ES-I3 (cell line): Measurements from ENCODE around the gene FRMD4A.

Experiments used
- H3K36me3 ChIP-seq: 2 replicates; pipeline ENCODE4 v1.6.1; 2013; ENCODE audit warnings: mild to moderate bottlenecking, low read length, control low read depth, moderate library complexity; ENCODE audit not compliant: insufficient read depth
- H3K4me1 ChIP-seq: 2 replicates; pipeline ENCODE4 v1.6.1; 2013; ENCODE audit warnings: mild to moderate bottlenecking, control low read depth, low read length; ENCODE audit not compliant: insufficient read depth
- H3K9ac ChIP-seq: 2 replicates; pipeline ENCODE4 v1.6.1; 2013; ENCODE audit warnings: low read depth, mild to moderate bottlenecking, low read length, moderate library complexity
- H3K9me3 ChIP-seq: 2 replicates; pipeline ENCODE4 v1.6.1; 2013; ENCODE audit warnings: mild to moderate bottlenecking, low read length, moderate library complexity; ENCODE audit not compliant: control insufficient read depth, insufficient read depth

Gene FRMD4A

DNA sequence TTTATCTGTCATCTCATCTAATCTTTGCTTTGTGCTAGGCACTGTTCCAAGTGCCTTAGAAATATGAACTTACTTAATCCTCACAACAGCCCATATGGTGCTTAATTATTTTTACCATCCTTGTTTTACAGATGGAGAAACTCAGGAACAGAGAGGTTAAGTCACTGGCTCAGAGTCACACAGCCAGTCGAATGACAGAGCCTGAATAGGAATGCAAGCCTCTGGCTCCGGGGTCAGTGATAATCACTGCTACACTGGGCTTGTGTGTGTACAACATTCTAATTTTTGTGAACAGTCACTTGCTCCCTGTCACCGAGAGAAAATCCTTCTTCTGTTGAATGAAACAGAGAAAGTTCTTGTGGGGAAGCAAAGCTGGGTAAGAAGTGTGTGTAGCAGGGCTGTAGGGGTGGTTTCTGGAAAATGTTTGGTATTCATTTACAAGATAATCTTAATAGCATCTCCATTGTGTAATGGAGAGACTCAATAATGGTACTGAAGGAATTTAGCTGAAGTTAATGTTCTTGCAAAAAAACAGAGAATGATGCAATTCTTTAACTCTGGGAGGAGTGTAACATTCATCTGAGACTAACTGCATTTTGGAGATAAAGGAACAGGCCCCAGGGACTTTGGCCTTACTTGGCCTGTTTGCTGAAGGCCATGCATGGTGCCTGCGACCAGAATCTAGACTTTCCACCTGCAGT, 290.6 kb downstream of the FRMD4A start:
- no peaks in the 10 kb centered on the region for H3K9me3 ChIP-seq
- no peak overlapping the region for H3K9ac ChIP-seq
- no peaks in the 10 kb centered on the region for H3K36me3 ChIP-seq
- H3K4me1 ChIP-seq: peaks cover 8% of the 10 kb centered on the region; the same call in 1 of the 2 replicates

DNA sequence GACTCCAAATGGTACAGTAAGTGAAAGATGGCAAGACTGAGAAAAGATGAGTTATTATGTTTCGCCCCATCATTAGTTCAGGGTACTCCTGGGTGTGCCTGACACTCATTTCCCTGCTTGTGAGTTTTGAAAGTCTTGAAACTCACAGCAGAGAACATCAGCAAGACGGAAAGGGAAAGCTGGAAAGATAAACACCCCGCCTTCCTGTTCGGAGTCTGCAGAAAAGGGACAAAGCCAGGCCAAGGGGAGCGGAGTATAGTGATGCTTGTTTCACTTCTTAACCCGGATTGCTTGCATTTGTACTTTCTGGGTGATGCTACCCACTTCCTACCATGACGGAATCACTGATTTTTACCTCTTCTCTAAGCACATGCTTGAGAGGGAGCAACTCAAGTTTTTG, 294.5 kb downstream of the FRMD4A start:
- Histone ChIP-seq H3K9ac (no peak overlapping the region), H3K9me3 (no peaks in the 10 kb centered on the region), H3K36me3 (no peaks in the 10 kb centered on the region), H3K4me1 (peaks cover 11% of the 10 kb centered on the region)

DNA sequence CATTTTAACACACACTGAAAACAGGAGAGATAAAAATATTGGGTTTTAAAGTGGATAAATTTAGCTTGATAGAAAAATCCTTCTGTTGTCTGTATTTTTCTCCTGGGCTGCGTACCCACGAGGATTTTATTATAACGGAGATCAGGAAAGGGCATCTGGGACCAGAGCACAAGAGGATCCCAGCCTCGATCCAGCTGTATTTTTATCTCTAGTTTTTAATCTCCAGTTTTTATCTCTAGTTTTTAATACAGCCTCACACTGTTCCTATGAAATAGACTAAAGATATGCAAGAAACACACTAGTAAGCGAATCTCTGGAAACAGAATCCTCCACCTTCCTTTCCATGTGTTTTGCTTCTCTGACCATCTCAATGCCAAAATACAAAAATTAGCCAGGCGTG, 295.2 kb downstream of the FRMD4A start:
- no peak overlapping the region for H3K9ac ChIP-seq
- H3K9me3 ChIP-seq: no peaks in the 10 kb centered on the region
- no peaks in the 10 kb centered on the region for H3K36me3 ChIP-seq
- H3K4me1 ChIP-seq: peaks cover 4% of the 10 kb centered on the region

DNA sequence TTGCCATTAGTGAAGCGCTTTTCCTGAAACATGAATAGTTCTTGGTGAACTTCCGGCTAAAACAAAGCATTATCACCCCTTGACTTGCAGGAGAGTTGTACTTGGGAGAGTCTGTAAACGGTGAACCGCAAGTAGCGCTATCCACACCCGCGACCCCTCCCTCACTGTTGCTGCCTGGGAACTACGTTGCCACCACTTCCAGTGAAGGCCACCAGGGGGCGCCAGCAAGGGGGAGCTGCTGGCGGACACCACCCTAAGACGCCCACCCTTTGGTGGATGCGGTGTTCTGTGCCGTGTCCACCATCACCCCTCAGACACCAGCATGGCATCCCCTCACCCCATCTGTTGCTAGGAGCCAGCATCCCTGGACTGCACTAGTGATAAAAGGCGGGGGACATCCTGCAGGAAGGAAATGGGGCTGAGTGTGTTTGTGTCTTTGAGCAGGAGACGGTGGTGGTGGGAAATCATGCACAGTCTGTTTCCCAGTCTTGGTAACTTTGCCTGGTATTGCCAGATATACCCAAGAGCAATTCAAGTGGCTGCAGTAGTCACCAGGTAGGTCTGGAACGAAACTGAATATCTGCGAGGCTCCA, 298.2 kb downstream of the FRMD4A start:
- H3K9me3 ChIP-seq: no peaks in the 10 kb centered on the region
- no peak overlapping the region for H3K9ac ChIP-seq
- no peaks in the 10 kb centered on the region for H3K36me3 ChIP-seq
- H3K4me1 ChIP-seq: peaks cover 3% of the 10 kb centered on the region; the same call in 1 of the 2 replicates

DNA sequence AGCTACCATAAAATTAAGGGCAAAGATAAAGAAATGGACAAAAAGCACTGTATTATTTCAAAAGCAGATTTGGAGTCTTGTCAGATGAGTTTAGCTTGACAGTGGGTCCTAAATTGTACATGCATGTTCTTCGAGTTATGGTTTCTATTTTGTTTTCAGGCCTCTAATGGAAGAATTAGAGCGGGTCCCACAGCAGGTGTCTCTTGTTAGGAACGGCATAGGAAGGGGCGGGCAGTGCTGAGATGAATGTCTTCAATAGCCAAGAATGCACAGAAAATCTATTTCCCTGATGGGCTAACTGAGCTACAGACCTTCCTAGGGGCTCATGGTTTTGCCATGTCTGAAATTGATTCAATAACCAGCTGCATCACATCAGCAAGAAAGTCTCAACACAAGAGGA, 304.4 kb downstream of the FRMD4A start:
- H3K9me3 ChIP-seq: no peaks in the 10 kb centered on the region
- no peaks in the 10 kb centered on the region for H3K36me3 ChIP-seq
- H3K4me1 ChIP-seq: peaks cover 9% of the 10 kb centered on the region; the same call in 1 of the 2 replicates
- H3K9ac ChIP-seq: no peak overlapping the region

DNA sequence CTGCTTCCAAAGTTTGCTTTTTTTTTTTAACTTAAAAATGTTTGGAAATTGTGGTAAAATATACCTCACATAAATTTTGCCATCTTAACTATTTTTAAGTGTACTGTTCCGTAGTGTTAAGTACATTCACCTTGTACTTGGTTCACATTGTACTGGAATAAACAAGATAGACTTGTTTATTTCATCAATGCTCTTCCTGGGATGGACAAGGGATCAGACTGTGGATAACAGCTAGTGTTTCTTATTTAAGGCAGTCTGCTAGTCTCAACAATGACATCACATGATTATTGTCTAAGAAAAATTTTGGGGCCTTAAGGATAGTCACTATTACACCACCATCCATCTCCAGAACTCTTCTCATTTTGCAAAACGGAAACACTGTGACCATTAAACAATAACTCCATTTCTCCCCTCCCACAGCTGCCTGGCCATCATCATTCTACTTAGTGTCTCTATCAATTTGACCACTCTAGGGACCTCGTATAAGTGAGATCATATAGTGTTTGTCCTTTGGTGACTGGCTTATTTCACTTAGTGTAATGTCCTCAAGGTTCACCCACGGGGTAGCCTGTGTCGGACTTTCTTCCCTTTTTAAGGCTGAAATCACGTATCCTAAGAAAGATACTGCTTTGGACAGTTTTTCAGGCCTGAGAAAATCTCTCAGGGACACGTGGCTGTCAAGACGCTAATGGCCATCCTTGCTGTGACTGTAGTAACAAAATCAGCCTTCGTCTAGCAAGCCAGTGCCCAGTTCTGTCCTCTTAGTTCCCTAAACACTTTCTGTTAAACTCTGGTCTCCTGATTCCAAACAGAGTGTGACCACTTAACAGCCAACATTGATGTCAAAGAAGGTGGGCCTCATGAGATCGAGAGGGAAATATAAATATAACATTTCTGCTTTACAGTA, 305.2 kb downstream of the FRMD4A start:
- Histone ChIP-seq H3K36me3 (no peaks in the 10 kb centered on the region), H3K9me3 (no peaks in the 10 kb centered on the region), H3K4me1 (peaks cover 9% of the 10 kb centered on the region; the same call in 1 of the 2 replicates), H3K9ac (no peak overlapping the region)

DNA sequence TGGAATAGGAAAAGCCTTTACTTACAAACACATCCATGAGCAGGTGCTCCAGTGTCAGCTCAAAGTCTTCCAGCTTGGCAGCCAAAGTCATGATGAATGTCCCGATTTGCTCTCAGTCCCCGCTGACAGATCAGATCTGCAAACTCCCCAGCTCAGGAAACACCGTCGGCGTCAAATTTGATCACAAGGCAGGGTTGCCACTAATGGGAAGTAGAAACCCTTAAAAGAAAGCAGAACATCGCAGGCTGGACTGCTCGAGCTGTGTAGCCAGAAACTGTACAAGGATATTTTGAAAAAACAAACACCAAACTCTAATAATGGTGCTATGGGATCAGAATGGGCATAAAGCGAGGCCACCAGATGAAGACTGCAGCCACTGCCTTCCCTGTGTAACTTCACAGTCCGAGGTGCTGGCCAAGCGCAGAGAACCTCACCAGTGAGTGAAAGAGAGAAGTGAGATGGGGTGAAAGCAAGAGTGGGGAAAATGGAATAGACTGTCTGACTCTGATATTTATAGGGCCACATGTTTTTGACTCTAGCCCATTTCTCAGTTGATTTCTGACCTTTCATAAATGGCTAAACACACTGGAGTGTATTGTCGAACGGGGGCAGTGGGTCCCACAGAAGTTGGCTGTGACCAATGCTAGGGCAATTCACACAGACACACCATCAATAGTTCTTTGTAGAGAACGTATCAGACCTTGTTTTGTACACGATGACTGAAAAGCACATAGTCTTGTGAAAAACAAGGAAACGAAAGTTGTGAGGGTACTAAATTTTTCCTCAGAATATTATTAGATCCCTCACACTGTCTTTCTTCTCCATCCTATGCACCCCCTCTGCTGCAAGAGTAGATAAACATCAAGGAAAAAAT, 306.2 kb downstream of the FRMD4A start:
- Histone ChIP-seq H3K36me3 (no peaks in the 10 kb centered on the region), H3K4me1 (peaks cover 9% of the 10 kb centered on the region; the same call in 1 of the 2 replicates), H3K9me3 (peaks cover 1% of the 10 kb centered on the region; the same call in 1 of the 2 replicates), H3K9ac (no peak overlapping the region)

DNA sequence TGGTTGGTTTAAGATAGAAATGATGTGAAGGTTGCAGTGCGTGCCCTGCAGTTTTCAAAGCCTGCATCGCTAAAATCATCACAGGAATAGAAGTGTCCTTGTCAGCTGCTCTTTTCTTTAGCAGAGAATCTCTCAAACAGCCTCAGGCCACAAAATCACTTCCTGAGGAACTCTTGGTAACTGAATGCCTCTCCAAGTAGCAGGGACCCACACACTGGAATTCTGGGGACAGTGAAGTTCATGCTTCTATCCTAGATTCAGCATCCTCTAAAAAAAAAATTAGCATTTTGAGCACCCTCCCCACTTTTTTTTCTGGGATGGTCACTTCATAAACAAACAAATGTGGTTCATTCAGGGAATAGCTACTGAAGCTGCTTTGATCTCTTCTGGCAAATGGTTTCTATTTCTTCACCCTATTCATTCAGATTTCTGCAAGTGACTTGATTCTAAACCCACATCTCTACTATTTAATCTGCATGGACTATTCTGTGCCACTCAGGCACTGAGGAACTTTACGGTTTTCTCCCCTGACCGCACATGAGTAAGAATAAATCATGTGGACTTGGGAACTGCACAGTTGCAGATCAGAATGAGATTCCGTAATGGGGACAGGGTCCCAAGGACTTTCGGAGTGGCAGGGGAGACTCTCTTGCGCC, 306.9 kb downstream of the FRMD4A start:
- peaks cover 3% of the 10 kb centered on the region; the same call in 1 of the 2 replicates for H3K9me3 ChIP-seq
- no peaks in the 10 kb centered on the region for H3K36me3 ChIP-seq
- H3K9ac ChIP-seq: no peak overlapping the region
- peaks cover 9% of the 10 kb centered on the region; the same call in 1 of the 2 replicates for H3K4me1 ChIP-seq

DNA sequence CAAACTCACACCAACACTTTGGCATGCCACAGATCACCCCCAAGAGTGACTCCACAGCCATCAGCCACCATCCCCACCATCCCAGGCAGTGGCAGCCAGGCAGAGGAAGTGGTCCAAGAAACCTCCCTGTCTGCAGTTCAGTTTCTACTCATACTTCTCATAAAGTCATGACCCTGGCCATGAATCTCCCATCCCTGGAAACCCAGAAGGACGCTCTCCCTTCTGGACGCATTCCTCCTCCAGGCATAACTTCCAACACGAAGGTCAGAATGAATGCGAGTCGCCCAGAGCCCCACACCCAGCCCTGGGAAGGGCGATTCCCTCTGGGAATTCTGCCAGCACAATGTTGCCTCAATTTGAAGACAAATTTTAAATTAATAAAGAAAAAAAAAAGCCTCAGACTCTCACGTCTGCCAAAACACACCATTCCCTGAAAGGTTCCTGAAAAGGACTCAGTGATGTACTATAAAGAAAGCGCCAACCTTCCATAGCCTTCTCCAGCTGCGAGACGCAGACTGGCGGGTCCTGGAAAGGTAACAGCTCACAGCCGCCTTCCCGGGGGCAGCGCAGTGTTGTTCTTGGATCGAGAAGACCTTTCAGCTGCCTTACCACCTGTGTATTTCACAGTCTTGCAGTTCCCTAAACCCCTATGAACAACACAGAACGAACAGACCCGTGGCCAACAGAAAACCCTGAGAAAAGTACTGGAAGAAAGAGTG, 307.6 kb downstream of the FRMD4A start:
- H3K9ac ChIP-seq: no peak overlapping the region
- H3K36me3 ChIP-seq: no peaks in the 10 kb centered on the region
- peaks cover 3% of the 10 kb centered on the region; the same call in 1 of the 2 replicates for H3K9me3 ChIP-seq
- peaks cover 9% of the 10 kb centered on the region; the same call in 1 of the 2 replicates for H3K4me1 ChIP-seq

DNA sequence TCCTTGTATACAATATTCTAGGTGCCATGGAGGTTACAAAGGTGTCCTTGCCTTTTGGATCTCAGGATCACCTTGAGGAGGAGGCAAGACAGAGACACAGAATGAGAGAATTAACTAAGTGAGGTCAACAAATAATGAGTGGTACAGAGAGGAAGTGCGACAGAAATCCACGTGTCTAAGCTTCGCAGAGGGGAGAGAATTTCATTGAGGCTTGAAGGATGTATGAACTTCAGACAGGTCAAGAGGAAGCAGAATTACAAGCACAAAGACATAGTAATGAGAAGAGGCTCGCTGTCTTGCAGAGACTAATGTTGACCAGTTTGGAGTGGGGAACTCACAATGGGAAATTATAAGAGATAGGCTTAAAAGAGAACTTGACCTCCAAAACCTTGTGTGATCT, 308.7 kb downstream of the FRMD4A start:
- H3K4me1 ChIP-seq: peaks cover 9% of the 10 kb centered on the region; the same call in 1 of the 2 replicates
- no peaks in the 10 kb centered on the region for H3K36me3 ChIP-seq
- H3K9ac ChIP-seq: no peak overlapping the region
- H3K9me3 ChIP-seq: peaks cover 3% of the 10 kb centered on the region; the same call in 1 of the 2 replicates

DNA sequence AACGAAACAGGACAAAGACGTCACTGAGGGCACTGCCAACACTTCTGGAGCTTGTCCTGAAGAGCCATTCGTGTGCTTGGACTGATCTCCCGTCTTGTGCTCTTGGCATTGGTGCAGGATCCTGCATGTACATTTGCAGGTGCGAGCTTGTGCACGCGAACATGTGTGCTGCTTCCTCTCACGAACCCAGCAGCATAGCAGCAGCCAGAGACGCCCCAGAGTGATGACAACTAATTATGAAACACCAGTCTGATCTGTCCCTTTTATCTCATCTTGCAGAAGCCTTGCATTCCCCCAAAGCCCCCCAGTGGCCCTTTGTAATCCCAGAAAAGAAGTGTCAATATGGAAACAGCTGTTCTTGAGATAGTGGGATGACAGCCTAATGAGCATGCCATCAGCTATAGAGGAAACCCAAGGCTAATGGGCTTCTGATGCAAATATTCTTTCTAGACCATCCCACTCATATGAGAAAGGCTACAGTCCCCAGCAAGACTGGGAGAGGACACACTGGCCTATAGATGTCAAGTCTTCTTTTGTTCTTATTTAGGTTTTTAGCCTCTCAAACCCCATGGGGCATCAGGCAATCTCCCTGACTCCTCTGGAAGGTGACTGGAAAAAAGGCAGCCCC, 310.6 kb downstream of the FRMD4A start:
- Histone ChIP-seq H3K36me3 (no peaks in the 10 kb centered on the region), H3K4me1 (peaks cover 9% of the 10 kb centered on the region; the same call in 1 of the 2 replicates), H3K9me3 (peaks cover 3% of the 10 kb centered on the region; the same call in 1 of the 2 replicates), H3K9ac (no peak overlapping the region)

DNA sequence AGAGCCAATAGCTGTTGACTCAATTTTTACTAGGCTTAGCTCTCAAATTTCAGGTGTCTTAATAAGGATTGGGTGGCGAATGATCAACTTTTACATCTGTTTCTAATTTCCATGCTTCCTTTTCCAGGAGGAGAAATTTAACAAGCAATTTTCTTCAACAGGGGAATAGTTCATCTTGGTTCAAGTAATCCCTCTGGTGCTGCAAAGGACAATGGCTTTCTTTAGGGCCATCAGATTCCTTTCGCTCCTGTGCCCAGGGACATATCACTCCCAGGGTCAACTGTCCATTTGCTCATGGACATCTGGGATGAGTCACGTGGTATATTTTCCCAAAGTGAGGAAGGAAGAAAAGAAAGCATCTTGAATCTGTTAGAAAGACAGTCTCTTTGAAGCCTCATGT, 313.3 kb downstream of the FRMD4A start:
- H3K9ac ChIP-seq: no peak overlapping the region
- H3K4me1 ChIP-seq: peaks cover 9% of the 10 kb centered on the region; the same call in 1 of the 2 replicates
- no peaks in the 10 kb centered on the region for H3K36me3 ChIP-seq
- H3K9me3 ChIP-seq: peaks cover 3% of the 10 kb centered on the region; the same call in 1 of the 2 replicates
